Lung (tissue), 12 donors: ENCODE data around the gene STAT5A. TPM values are rescaled to one million over a fixed set of nuclear protein-coding genes. Genes with fewer than 3 reads are reported as not detected.

Experiments
- ATAC-seq: fragments of 200-7000 bp; cut with Tn5 transposase; one replicate; pipeline ENCODE4 v1.9.1; 2020; ENCODE audit warnings: moderate number of reproducible peaks; ENCODE audit not compliant: insufficient read depth, low FRiP score
- DNase-seq, 3 donors: peaks; one replicate each; pipeline ENCODE4 v3.0.0-alpha.2; 2013 to 2017
- H3K27ac ChIP-seq, 2 donors: one replicate each; pipeline ENCODE4 v1.5.1; 2013; ENCODE audit warnings: mild to moderate bottlenecking in 2 of 2, moderate library complexity in 2 of 2, control low read depth in 1 of 2, inconsistent platforms in 1 of 2, low read depth in 1 of 2, low read length in 1 of 2
- H3K27me3 ChIP-seq, 3 donors: one replicate each; pipeline ENCODE4 v1.5.1; 2013; ENCODE audit warnings: low read length in 2 of 3; ENCODE audit not compliant: control insufficient read depth in 3 of 3, insufficient read depth in 3 of 3
- H3K36me3 ChIP-seq, 4 donors: one replicate each; pipeline ENCODE4 v1.5.1; 2013; ENCODE audit warnings: low read length in 4 of 4, mild to moderate bottlenecking in 1 of 4, moderate library complexity in 1 of 4; ENCODE audit not compliant: control insufficient read depth in 4 of 4, insufficient read depth in 4 of 4
- H3K4me1 ChIP-seq, 5 donors: one replicate each; pipeline ENCODE4 v1.5.1; 2013; ENCODE audit warnings: low read length in 5 of 5, mild to moderate bottlenecking in 2 of 5, moderate library complexity in 1 of 5; ENCODE audit not compliant: control insufficient read depth in 5 of 5, insufficient read depth in 5 of 5
- H3K4me3 ChIP-seq: one replicate; pipeline ENCODE4 v1.5.1; 2013; ENCODE audit warnings: mild to moderate bottlenecking, control low read depth, moderate library complexity
- H3K9ac ChIP-seq, 2 donors: one replicate each; pipeline ENCODE4 v1.5.1; 2013; ENCODE audit warnings: low read length in 2 of 2, control low read depth in 1 of 2; ENCODE audit not compliant: insufficient read depth in 1 of 2
- H3K9me3 ChIP-seq, 4 donors: one replicate each; pipeline ENCODE4 v1.5.1; 2013; ENCODE audit warnings: low read length in 3 of 4, mild to moderate bottlenecking in 1 of 4, moderate library complexity in 1 of 4; ENCODE audit not compliant: control insufficient read depth in 4 of 4, insufficient read depth in 3 of 4
- WGBS, 2 donors: extraction: QIAGEN DNeasy Blood & Tissue Kit; methylation state at CpG; one replicate each; pipeline ENCODE4 v1.1.7; 2013; 5-methylcytosine and 5-hydroxymethylcytosine counted together
- polyA plus RNA-seq, 2 donors: library from polyadenylated mRNA; stranded (reverse); fragments of 200-250 nt; gene quantifications; one replicate each; pipeline ENCODE4 v1.2.1, GENCODE V29; 2013
- total RNA-seq, 2 donors: library from RNA; depleted of rRNA in 1 of 2; stranded (reverse); fragments of >200 nt in 1 of 2; gene quantifications; one replicate each; pipeline ENCODE4 v1.2.1, GENCODE V29; 2014 to 2021
- TF ChIP-seq, protein P1 (sequence below): IDR thresholded peaks from 2 replicates; pipeline ENCODE4 v1.5.1; 2012; ENCODE audit warnings: mild to moderate bottlenecking; ENCODE audit errors: control extremely low read depth, extremely low read depth
- donor health status: control.
- donor health status: control.
- donor health status: Bipolar disorder and iron deficiency.
- donor health status: healthy.
- donor health status: DM: yes; HTN: yes; CAD: no.

STAT5A gene
- total and polyA plus RNA-seq, 4 donors: 16.4 to 52.0 (median 31.8) TPM

DNA sequence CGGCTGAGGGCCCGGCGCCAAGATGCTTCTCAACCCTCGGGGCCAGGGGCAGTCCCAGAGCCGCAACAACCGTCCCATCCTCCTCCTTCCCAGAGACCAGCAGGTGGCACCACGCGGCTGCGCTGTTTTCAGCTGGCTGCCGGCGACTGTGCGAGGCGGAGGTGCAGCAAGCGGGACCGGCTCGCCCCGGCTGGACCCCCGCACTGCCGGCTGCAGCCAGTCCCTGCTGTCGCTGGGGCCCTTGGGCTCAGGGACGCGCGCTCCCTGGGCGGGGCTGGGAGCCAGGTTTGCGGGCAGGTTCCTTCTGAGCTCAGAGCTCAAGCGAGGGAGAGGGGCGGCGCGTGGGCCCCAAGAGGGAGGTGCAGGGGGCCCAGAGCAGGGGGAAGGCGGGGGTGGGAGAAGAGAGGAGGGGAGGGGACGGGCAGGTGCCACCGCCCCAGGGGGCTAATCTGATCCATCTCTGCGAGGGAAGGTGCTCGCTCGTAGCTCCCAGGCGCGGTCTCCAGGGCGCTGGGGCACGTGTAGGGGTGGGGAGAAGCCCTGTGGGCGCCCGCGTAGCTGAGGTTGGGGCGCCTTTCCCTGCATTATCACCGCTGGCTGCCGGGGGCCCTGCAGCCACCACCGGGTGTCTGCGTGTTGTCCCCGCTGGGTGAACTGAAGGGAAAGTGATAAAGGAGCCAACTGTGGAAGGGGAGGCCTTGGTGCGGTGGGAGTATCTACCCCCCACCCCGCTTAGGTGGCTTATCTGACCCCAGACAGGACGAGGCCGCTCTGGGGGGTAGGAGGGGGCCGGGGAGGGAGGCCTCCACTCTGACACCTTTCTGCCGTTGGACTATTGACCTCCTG, 24.2 kb downstream of the STAT5A start:
- peaks cover 0 to 34% (median 24%) of the 10 kb centered on the region in 5 donors for H3K4me1 ChIP-seq
- no peaks in the 10 kb centered on the region for H3K9me3 ChIP-seq
- TF ChIP-seq, protein P1, sequence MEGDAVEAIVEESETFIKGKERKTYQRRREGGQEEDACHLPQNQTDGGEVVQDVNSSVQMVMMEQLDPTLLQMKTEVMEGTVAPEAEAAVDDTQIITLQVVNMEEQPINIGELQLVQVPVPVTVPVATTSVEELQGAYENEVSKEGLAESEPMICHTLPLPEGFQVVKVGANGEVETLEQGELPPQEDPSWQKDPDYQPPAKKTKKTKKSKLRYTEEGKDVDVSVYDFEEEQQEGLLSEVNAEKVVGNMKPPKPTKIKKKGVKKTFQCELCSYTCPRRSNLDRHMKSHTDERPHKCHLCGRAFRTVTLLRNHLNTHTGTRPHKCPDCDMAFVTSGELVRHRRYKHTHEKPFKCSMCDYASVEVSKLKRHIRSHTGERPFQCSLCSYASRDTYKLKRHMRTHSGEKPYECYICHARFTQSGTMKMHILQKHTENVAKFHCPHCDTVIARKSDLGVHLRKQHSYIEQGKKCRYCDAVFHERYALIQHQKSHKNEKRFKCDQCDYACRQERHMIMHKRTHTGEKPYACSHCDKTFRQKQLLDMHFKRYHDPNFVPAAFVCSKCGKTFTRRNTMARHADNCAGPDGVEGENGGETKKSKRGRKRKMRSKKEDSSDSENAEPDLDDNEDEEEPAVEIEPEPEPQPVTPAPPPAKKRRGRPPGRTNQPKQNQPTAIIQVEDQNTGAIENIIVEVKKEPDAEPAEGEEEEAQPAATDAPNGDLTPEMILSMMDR: peak; percentile 79
- WGBS, 2 donors: 12 to 28% methylated on average over 42 to 54 of the region's 54 CpGs
- peak; percentile 88 to 93 (median 91) for DNase-seq
- peak overlapping the region; percentile 42 to 62 for H3K27ac ChIP-seq
- no peak overlapping the region for H3K4me3 ChIP-seq
- peak overlapping the region in 1 of 2 donors; percentile 14 for H3K9ac ChIP-seq
- no peaks in the 10 kb centered on the region for H3K27me3 ChIP-seq
- peak; percentile 64 for ATAC-seq
- peaks cover 14 to 60% (median 22%) of the 10 kb centered on the region in 4 donors for H3K36me3 ChIP-seq

DNA sequence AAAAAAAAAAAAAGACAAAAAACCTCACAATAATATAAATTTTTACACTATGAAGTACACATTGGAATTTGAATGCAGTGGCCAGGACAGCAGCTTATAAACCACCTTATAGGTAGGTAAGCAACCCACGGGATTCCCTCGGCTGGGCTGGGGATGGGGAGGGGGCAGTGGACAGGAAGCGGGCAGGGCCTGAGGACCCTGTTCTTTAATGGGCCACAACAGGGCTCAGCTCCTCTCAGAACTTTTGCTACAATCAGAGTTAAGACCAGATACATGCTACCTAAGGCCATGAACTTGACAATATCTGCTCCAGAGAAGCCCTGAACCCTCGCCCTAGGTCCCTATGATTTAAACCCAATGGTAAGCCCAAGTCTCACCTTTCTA, 25.1 kb downstream of the STAT5A start:
- TF ChIP-seq, protein P1: no peak

DNA sequence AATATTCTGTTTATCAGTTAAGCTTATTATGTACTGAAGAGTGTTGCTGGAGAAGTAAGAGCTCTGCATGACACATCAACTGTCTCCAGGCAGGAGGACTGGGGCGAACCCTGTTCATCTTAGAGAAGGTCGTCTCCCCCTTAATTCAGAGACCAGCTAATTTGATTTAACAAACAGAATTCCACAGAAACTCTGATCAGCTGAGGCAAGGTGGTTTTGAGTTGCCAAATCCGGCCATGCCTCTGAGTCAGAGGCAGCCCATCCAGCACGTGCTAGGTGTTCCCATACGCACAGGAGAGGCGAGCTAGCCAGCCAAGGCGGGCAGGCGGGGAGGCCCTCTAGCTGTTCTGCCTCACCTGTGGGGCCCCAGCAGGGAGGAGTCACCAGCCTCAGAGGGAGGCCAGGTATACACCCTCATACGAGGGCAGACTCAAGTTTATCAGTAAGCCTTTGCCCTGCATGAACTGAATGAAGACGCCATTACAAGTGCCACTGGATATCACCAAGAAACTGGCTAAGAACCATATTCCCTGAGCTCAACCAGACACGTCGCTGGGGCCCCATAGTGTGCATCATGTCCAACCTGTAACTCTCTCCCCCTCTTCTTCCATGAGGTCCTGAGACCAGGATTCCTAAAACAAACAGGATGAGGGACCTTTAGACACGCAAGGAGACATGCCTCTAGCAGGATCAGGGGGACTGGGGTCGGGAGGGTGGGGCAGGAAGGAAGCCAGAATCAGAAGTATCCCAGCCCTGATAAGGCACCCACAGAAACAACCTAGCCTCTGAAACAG, 25.7 kb downstream of the STAT5A start:
- Histone ChIP-seq H3K36me3 (peaks cover 18 to 59% (median 28%) of the 10 kb centered on the region in 4 donors), H3K4me3 (no peak overlapping the region), H3K4me1 (peaks cover 0 to 34% (median 24%) of the 10 kb centered on the region in 5 donors), H3K27me3 (no peaks in the 10 kb centered on the region), H3K9me3 (no peaks in the 10 kb centered on the region), H3K27ac (peak overlapping the region in 1 of 2 donors; percentile 73), H3K9ac (no peak overlapping the region)
- 76 to 82% methylated on average over 14 of the region's 14 CpGs for WGBS, 2 donors
- no peak for DNase-seq
- TF ChIP-seq, protein P1: no peak
- no peak for ATAC-seq

More for the DNA sequence above, 25.1 kb downstream of the STAT5A start:
- Histone ChIP-seq H3K4me1 (peaks cover 0 to 34% (median 24%) of the 10 kb centered on the region in 5 donors), H3K4me3 (no peak overlapping the region), H3K27me3 (no peaks in the 10 kb centered on the region), H3K36me3 (peaks cover 18 to 61% (median 26%) of the 10 kb centered on the region in 4 donors), H3K9me3 (no peaks in the 10 kb centered on the region), H3K9ac (no peak overlapping the region), H3K27ac (no peak overlapping the region)
- no peak for DNase-seq
- WGBS, 2 donors: 75 to 89% methylated on average over 4 of the region's 4 CpGs
- no peak for ATAC-seq
